Mesothelial cell of epicardium (in vitro differentiated cells): Measurements from ENCODE around the gene DHRS1. TPM values are rescaled to one million over a fixed set of nuclear protein-coding genes. Genes with fewer than 3 reads are reported as not detected.
A peak's percentile ranks its signal among the peaks of the same experiment; 100 is the strongest.

Source experiments
- DNase-seq, 2 experiments: peaks; one replicate each; pipeline ENCODE4 v3.0.0; 2021; ENCODE audit warnings: low spot score in 2 of 2; ENCODE audit not compliant: unreplicated experiment in 2 of 2
- H3K27ac Mint-ChIP-seq: 2 replicates; pipeline ENCODE4 v1.8.0; 2021; ENCODE audit warnings: mixed read lengths
- H3K27me3 Mint-ChIP-seq: 2 replicates; pipeline ENCODE4 v1.8.0; 2021; ENCODE audit warnings: low read depth, mixed read lengths
- H3K36me3 Mint-ChIP-seq: 2 replicates; pipeline ENCODE4 v1.8.0; 2021; ENCODE audit warnings: mixed read lengths
- H3K4me1 Mint-ChIP-seq: 2 replicates; pipeline ENCODE4 v1.8.0; 2021; ENCODE audit warnings: mixed read lengths
- H3K4me3 Mint-ChIP-seq: 2 replicates; pipeline ENCODE4 v1.8.0; 2021; ENCODE audit warnings: mild to moderate bottlenecking, moderate library complexity, mixed read lengths
- H3K9me3 Mint-ChIP-seq: 2 replicates; pipeline ENCODE4 v1.8.0; 2021; ENCODE audit warnings: mixed read lengths
- total RNA-seq: library from RNA; stranded (reverse); gene quantifications from 3 replicates; pipeline ENCODE4 v1.2.1, GENCODE V29; 2021
- TF ChIP-seq, protein P1 (sequence below): fragments of 200-600 bp; sonication (generic); IDR thresholded peaks from one replicate; pipeline ENCODE4 v1.5.0; 2021; ENCODE audit warnings: antibody characterized with exemption; ENCODE audit not compliant: unreplicated experiment

Gene DHRS1
- total RNA-seq, 1 donor from 2014 or later = 38.3 TPM

- H3K36me3 Mint-ChIP-seq = no peaks in the 10 kb centered on the region
- H3K4me1 Mint-ChIP-seq = peaks cover 24% of the 10 kb centered on the region
- no peak overlapping the region for H3K4me3 Mint-ChIP-seq
- no peak for DNase-seq
- no peaks in the 10 kb centered on the region for H3K9me3 Mint-ChIP-seq
- TF ChIP-seq, protein P1, sequence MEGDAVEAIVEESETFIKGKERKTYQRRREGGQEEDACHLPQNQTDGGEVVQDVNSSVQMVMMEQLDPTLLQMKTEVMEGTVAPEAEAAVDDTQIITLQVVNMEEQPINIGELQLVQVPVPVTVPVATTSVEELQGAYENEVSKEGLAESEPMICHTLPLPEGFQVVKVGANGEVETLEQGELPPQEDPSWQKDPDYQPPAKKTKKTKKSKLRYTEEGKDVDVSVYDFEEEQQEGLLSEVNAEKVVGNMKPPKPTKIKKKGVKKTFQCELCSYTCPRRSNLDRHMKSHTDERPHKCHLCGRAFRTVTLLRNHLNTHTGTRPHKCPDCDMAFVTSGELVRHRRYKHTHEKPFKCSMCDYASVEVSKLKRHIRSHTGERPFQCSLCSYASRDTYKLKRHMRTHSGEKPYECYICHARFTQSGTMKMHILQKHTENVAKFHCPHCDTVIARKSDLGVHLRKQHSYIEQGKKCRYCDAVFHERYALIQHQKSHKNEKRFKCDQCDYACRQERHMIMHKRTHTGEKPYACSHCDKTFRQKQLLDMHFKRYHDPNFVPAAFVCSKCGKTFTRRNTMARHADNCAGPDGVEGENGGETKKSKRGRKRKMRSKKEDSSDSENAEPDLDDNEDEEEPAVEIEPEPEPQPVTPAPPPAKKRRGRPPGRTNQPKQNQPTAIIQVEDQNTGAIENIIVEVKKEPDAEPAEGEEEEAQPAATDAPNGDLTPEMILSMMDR = no peak
- H3K27me3 Mint-ChIP-seq = no peaks in the 10 kb centered on the region
- peak overlapping the region; percentile 64 for H3K27ac Mint-ChIP-seq
These were observed 25.5 kb downstream of the DHRS1 start for GRCh38 chr14:24274101-24274543.

DNA sequence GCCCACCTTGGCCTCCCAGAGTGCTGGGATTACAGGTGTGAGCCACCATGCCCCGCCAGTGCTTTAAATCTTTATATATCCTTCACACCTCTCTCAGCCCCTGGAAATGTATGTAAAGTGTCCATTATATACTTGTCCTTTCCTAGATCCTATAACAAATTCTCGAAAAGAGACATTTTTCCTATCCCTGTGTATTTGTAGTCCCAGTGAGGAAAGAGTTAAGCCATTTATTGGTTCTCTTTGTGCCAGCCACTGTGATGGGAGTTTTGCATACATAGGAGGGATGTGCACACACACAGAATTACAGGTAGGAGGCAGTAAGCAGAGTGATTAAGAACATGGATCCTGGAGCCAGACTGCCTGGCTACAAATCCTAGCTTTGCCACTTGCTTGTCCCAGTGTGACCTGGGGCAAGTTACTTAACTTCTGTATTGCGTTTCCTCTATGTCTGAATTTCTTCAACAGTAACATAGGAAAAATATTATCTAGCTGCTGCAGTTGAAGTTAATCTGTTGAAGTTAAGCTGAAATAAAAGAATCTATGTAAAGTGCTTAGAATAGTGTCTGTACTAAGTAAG, 26.1 kb downstream of the DHRS1 start:
- no peaks in the 10 kb centered on the region for H3K27me3 Mint-ChIP-seq
- no peak for DNase-seq
- H3K9me3 Mint-ChIP-seq = no peaks in the 10 kb centered on the region
- TF ChIP-seq, protein P1 = no peak
- H3K4me3 Mint-ChIP-seq = no peak overlapping the region
- H3K36me3 Mint-ChIP-seq = no peaks in the 10 kb centered on the region
- peaks cover 24% of the 10 kb centered on the region for H3K4me1 Mint-ChIP-seq
- peak overlapping the region; percentile 32 for H3K27ac Mint-ChIP-seq

DNA sequence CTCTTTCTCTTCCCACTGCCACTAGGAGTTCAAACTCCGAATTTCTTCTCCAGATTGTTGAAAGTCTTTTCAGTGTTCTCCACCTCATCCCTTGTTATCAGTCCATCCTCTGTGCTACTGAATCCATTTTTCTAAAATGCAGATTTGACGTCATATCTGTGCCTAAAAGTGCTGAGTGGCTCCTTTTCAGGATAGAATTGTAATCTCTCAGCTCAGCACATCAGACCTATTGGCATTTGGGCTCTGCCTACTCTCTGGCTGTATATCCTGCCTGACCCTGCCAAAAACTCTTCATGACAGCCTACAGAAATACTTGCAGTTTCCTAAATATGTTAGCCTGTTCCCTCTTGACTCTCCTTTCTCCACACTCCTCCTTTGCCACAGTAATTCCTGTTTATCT, 27.1 kb downstream of the DHRS1 start:
- no peaks in the 10 kb centered on the region for H3K9me3 Mint-ChIP-seq
- H3K4me3 Mint-ChIP-seq = peak overlapping the region; percentile 84
- no peak for DNase-seq
- H3K4me1 Mint-ChIP-seq = peaks cover 24% of the 10 kb centered on the region
- H3K36me3 Mint-ChIP-seq = no peaks in the 10 kb centered on the region
- peak overlapping the region; percentile 10 for H3K27ac Mint-ChIP-seq
- TF ChIP-seq, protein P1 = no peak
- H3K27me3 Mint-ChIP-seq = no peaks in the 10 kb centered on the region

- no peaks in the 10 kb centered on the region for H3K27me3 Mint-ChIP-seq
- no peaks in the 10 kb centered on the region for H3K9me3 Mint-ChIP-seq
- H3K4me1 Mint-ChIP-seq = peaks cover 24% of the 10 kb centered on the region
- TF ChIP-seq, protein P1 = no peak
- DNase-seq = no peak
- peaks cover 6% of the 10 kb centered on the region for H3K36me3 Mint-ChIP-seq
- peak overlapping the region; percentile 84 for H3K4me3 Mint-ChIP-seq
- H3K27ac Mint-ChIP-seq = peak overlapping the region; percentile 78
These were observed 27.7 kb downstream of the DHRS1 start for GRCh38 chr14:24271834-24272263.

GRCh38 chr14:24271134-24271833, 28.3 kb downstream of the DHRS1 start, which contains the start of gene RABGGTA:
Gene RABGGTA, minus strand, starts transcription at chr14:24271597. Its CDS starts 482 bp downstream, at chr14:24271115.
- peaks cover 24% of the 10 kb centered on the region for H3K4me1 Mint-ChIP-seq
- TF ChIP-seq, protein P1 = peak; percentile 42
- H3K27me3 Mint-ChIP-seq = no peaks in the 10 kb centered on the region
- peak; percentile 79 to 91 for DNase-seq
- H3K9me3 Mint-ChIP-seq = no peaks in the 10 kb centered on the region
- peak within 1 kb of the TSS; percentile 93 for H3K27ac Mint-ChIP-seq
- peaks cover 11% of the 10 kb centered on the region for H3K36me3 Mint-ChIP-seq
- peak within 1 kb of the TSS; percentile 84 for H3K4me3 Mint-ChIP-seq
